Naive thymus-derived CD8-positive, alpha-beta T cell (primary cell): Measurements from ENCODE around the gene KCNE4. TPM values are rescaled to one million over a fixed set of nuclear protein-coding genes. Genes with fewer than 3 reads are reported as not detected.

Experiments used
- ATAC-seq, 2 donors: fragments of 150-1000 bp; cut with Tn5 transposase in 1 of 2; sonication (Bioruptor Pico), chemical (Tn5 transposase) in 1 of 2; 1 replicate in 1 of 2; 2 replicates in 1 of 2; pipeline ENCODE4 v1.10.0; 2021; ENCODE audit warnings: mild to moderate bottlenecking in 2 of 2, moderate library complexity in 2 of 2
- POLR2A ChIA-PET: fragments of 350-600 bp; sonication (Branson Sonifier 250); formaldehyde crosslinking; loops from one replicate; lab custom pipeline; 2021; ENCODE audit warnings: antibody characterized with exemption; lab: Charles Lee
- DNase-seq, 10 donors: peaks; one replicate each; pipeline versions ENCODE4 v3.0.0 to v3.0.0-alpha.2; 2020 to 2022
- H3K27ac Mint-ChIP-seq, 10 donors: one replicate each; pipeline ENCODE4 v1.8.0; 2020 to 2022; ENCODE audit warnings: mild to moderate bottlenecking in 10 of 10, mixed read lengths in 10 of 10, moderate library complexity in 4 of 10, inconsistent platforms in 1 of 10
- H3K27me3 Mint-ChIP-seq, 5 donors: one replicate each; pipeline ENCODE4 v1.8.0; 2021 to 2022; ENCODE audit warnings: mixed read lengths in 5 of 5
- H3K36me3 Mint-ChIP-seq, 3 donors: one replicate each; pipeline ENCODE4 v1.8.0; 2020 to 2022; ENCODE audit warnings: mixed read lengths in 3 of 3, mild to moderate bottlenecking in 2 of 3, inconsistent platforms in 1 of 3
- H3K4me1 Mint-ChIP-seq, 4 donors: one replicate each; pipeline ENCODE4 v1.8.0; 2021 to 2022; ENCODE audit warnings: mixed read lengths in 4 of 4
- H3K4me3 Mint-ChIP-seq, 10 donors: one replicate each; pipeline ENCODE4 v1.8.0; 2020 to 2022; ENCODE audit warnings: mild to moderate bottlenecking in 10 of 10, mixed read lengths in 10 of 10, moderate library complexity in 6 of 10, inconsistent platforms in 1 of 10
- H3K9me3 Mint-ChIP-seq, 9 donors: one replicate each; pipeline ENCODE4 v1.8.0; 2020 to 2022; ENCODE audit warnings: mixed read lengths in 9 of 9, mild to moderate bottlenecking in 3 of 9, inconsistent platforms in 1 of 9, moderate library complexity in 1 of 9
- polyA plus RNA-seq, 3 donors: library from polyadenylated mRNA; unstranded; fragments of 300-500 nt; fragmentation: Illumina TruSeq; gene quantifications; one replicate each; pipeline ENCODE4 v1.2.3, GENCODE V29; 2021
- total RNA-seq, 8 experiments: library from RNA in 2 of 8; stranded (reverse) in 2 of 8; gene quantifications; one replicate each; pipeline ENCODE4 v1.2.3 and lab custom pipeline; 2021 to 2026

KCNE4 gene
- total and polyA plus RNA-seq, 5 experiments from 2014 or later = not detected

GRCh38 chr2:223027442-223027841 is 24.5 kb upstream of the KCNE4 start:
- H3K9me3 Mint-ChIP-seq = peaks cover 0 to 11% (median 8%) of the 10 kb centered on the region in 9 donors
- H3K27me3 Mint-ChIP-seq = peaks cover 0 to 4% (median 2%) of the 10 kb centered on the region in 5 donors
- POLR2A ChIA-PET = no interaction called here
- ATAC-seq = no peak
- peaks cover 0 to 11% (median 0%) of the 10 kb centered on the region in 3 donors for H3K36me3 Mint-ChIP-seq
- no peak for DNase-seq
- no peak overlapping the region for H3K4me3 Mint-ChIP-seq
- H3K27ac Mint-ChIP-seq = no peak overlapping the region
- no peaks in the 10 kb centered on the region for H3K4me1 Mint-ChIP-seq

GRCh38 chr2:223029287-223029686 is 22.7 kb upstream of the KCNE4 start:
- Mint-ChIP-seq H3K9me3 (peaks cover 2 to 26% (median 10%) of the 10 kb centered on the region in 9 donors), H3K36me3 (peaks cover 0 to 14% (median 0%) of the 10 kb centered on the region in 3 donors), H3K27me3 (peaks cover 0 to 5% (median 0%) of the 10 kb centered on the region in 5 donors), H3K4me3 (no peak overlapping the region), H3K27ac (no peak overlapping the region), H3K4me1 (no peaks in the 10 kb centered on the region)
- POLR2A ChIA-PET = no interaction called here
- ATAC-seq (no peak), DNase-seq (no peak)

- no peak overlapping the region for H3K27ac Mint-ChIP-seq
- H3K4me3 Mint-ChIP-seq = no peak overlapping the region
- H3K27me3 Mint-ChIP-seq = peaks cover 3 to 18% (median 13%) of the 10 kb centered on the region in 5 donors
- H3K36me3 Mint-ChIP-seq = peaks cover 0 to 14% (median 0%) of the 10 kb centered on the region in 3 donors
- H3K9me3 Mint-ChIP-seq = peaks cover 2 to 31% (median 10%) of the 10 kb centered on the region in 9 donors
- ATAC-seq (no peak), DNase-seq (no peak)
- no peaks in the 10 kb centered on the region for H3K4me1 Mint-ChIP-seq
- POLR2A ChIA-PET = no interaction called here
Observed at GRCh38 chr2:223032187-223033142, 19.5 kb upstream of the KCNE4 start.

- H3K27ac Mint-ChIP-seq = no peak overlapping the region
- H3K4me3 Mint-ChIP-seq = no peak overlapping the region
- DNase-seq = no peak
- H3K4me1 Mint-ChIP-seq = no peaks in the 10 kb centered on the region
- peaks cover 0 to 14% (median 0%) of the 10 kb centered on the region in 3 donors for H3K36me3 Mint-ChIP-seq
- ATAC-seq = no peak
- H3K9me3 Mint-ChIP-seq = peaks cover 2 to 31% (median 10%) of the 10 kb centered on the region in 9 donors
- POLR2A ChIA-PET = no interaction called here
- peaks cover 2 to 18% (median 15%) of the 10 kb centered on the region in 5 donors for H3K27me3 Mint-ChIP-seq
Observed at GRCh38 chr2:223034221-223034975, 17.6 kb upstream of the KCNE4 start.

GRCh38 chr2:223036790-223037444 is 15.1 kb upstream of the KCNE4 start:
- no peak overlapping the region for H3K27ac Mint-ChIP-seq
- H3K36me3 Mint-ChIP-seq = peaks cover 0 to 9% (median 0%) of the 10 kb centered on the region in 3 donors
- POLR2A ChIA-PET = no interaction called here
- peaks cover 3 to 18% (median 17%) of the 10 kb centered on the region in 5 donors for H3K27me3 Mint-ChIP-seq
- H3K4me1 Mint-ChIP-seq = no peaks in the 10 kb centered on the region
- no peak overlapping the region for H3K4me3 Mint-ChIP-seq
- no peak for DNase-seq
- H3K9me3 Mint-ChIP-seq = peaks cover 2 to 25% (median 10%) of the 10 kb centered on the region in 9 donors
- no peak for ATAC-seq

- ATAC-seq (no peak), DNase-seq (no peak)
- POLR2A ChIA-PET = no interaction called here
- H3K27me3 Mint-ChIP-seq = peaks cover 3 to 18% (median 17%) of the 10 kb centered on the region in 5 donors
- peaks cover under 1 to 20% (median 5%) of the 10 kb centered on the region in 9 donors for H3K9me3 Mint-ChIP-seq
- H3K27ac Mint-ChIP-seq = no peak overlapping the region
- peaks cover 0 to 4% (median 0%) of the 10 kb centered on the region in 3 donors for H3K36me3 Mint-ChIP-seq
- H3K4me3 Mint-ChIP-seq = no peak overlapping the region
- H3K4me1 Mint-ChIP-seq = peaks cover 0 to 3% (median 1%) of the 10 kb centered on the region in 4 donors
Observed at GRCh38 chr2:223037445-223037800, 14.6 kb upstream of the KCNE4 start.

- POLR2A ChIA-PET = no interaction called here
- peaks cover 5 to 16% (median 15%) of the 10 kb centered on the region in 4 donors for H3K4me1 Mint-ChIP-seq
- peaks cover 1 to 18% (median 17%) of the 10 kb centered on the region in 5 donors for H3K27me3 Mint-ChIP-seq
- no peaks in the 10 kb centered on the region for H3K36me3 Mint-ChIP-seq
- DNase-seq = no peak
- no peak for ATAC-seq
- no peak overlapping the region for H3K27ac Mint-ChIP-seq
- H3K9me3 Mint-ChIP-seq = peaks cover 0 to 8% (median 0%) of the 10 kb centered on the region in 9 donors
- no peak overlapping the region for H3K4me3 Mint-ChIP-seq
Observed at GRCh38 chr2:223039618-223040017, 12.4 kb upstream of the KCNE4 start.

GRCh38 chr2:223040527-223040926 is 11.5 kb upstream of the KCNE4 start:
- POLR2A ChIA-PET = no interaction called here
- ATAC-seq (no peak), DNase-seq (no peak)
- Mint-ChIP-seq H3K4me3 (no peak overlapping the region), H3K4me1 (peaks cover 5 to 17% (median 15%) of the 10 kb centered on the region in 4 donors), H3K27me3 (peaks cover 1 to 16% (median 11%) of the 10 kb centered on the region in 5 donors), H3K9me3 (peaks cover 0 to 8% (median 0%) of the 10 kb centered on the region in 9 donors), H3K36me3 (no peaks in the 10 kb centered on the region), H3K27ac (no peak overlapping the region)

- H3K4me3 Mint-ChIP-seq = no peak overlapping the region
- H3K9me3 Mint-ChIP-seq = peaks cover 0 to 3% (median 0%) of the 10 kb centered on the region in 9 donors
- DNase-seq (no peak), ATAC-seq (no peak)
- H3K27ac Mint-ChIP-seq = no peak overlapping the region
- no peaks in the 10 kb centered on the region for H3K36me3 Mint-ChIP-seq
- peaks cover 7 to 17% (median 15%) of the 10 kb centered on the region in 4 donors for H3K4me1 Mint-ChIP-seq
- POLR2A ChIA-PET = no interaction called here
- H3K27me3 Mint-ChIP-seq = peaks cover under 1 to 9% (median 4%) of the 10 kb centered on the region in 5 donors
Observed at GRCh38 chr2:223041527-223042109, 10.4 kb upstream of the KCNE4 start.

- no peak for ATAC-seq
- peaks cover 0 to 3% (median 0%) of the 10 kb centered on the region in 9 donors for H3K9me3 Mint-ChIP-seq
- H3K36me3 Mint-ChIP-seq = no peaks in the 10 kb centered on the region
Observed at GRCh38 chr2:223042284-223042683, 9.7 kb upstream of the KCNE4 start.

GRCh38 chr2:223042704-223043118 is 9.3 kb upstream of the KCNE4 start:
- H3K9me3 Mint-ChIP-seq = peaks cover 0 to 3% (median 0%) of the 10 kb centered on the region in 9 donors
- no peak for ATAC-seq
- H3K27me3 Mint-ChIP-seq = peaks cover 0 to 9% (median 5%) of the 10 kb centered on the region in 5 donors
- no peak for DNase-seq
- peaks cover 9 to 17% (median 15%) of the 10 kb centered on the region in 4 donors for H3K4me1 Mint-ChIP-seq
- H3K36me3 Mint-ChIP-seq = no peaks in the 10 kb centered on the region
- H3K27ac Mint-ChIP-seq = no peak overlapping the region
- POLR2A ChIA-PET = no interaction called here
- no peak overlapping the region for H3K4me3 Mint-ChIP-seq

More at GRCh38 chr2:223042284-223042683, 9.7 kb upstream of the KCNE4 start:
- H3K27ac Mint-ChIP-seq = no peak overlapping the region
- H3K27me3 Mint-ChIP-seq = peaks cover 0 to 7% (median 4%) of the 10 kb centered on the region in 5 donors
- POLR2A ChIA-PET = no interaction called here
- DNase-seq = no peak
- H3K4me3 Mint-ChIP-seq = no peak overlapping the region
- peaks cover 9 to 17% (median 15%) of the 10 kb centered on the region in 4 donors for H3K4me1 Mint-ChIP-seq
